HepG2 (cell line): ENCODE measurements around the gene STX2. TPM values are rescaled to one million over a fixed set of nuclear protein-coding genes. Genes with fewer than 3 reads are reported as not detected.

Experiments used
- FLYWCH1 ChIP-seq: sonication (generic); formaldehyde crosslinking; IDR thresholded peaks from 2 replicates; pipeline ENCODE4 v1.8.1; 2023; ENCODE audit warnings: mild to moderate bottlenecking, missing genetic modification reagents
- PAWR ChIP-seq: sonication (generic); formaldehyde crosslinking; IDR thresholded peaks from 2 replicates; pipeline ENCODE4 v1.4.0; 2020; ENCODE audit warnings: missing genetic modification reagents, mild to moderate bottlenecking, borderline replicate concordance
- SIN3B ChIP-seq: fragments of 150-350 bp; IDR thresholded peaks from 2 replicates; pipeline ENCODE4 v1.6.1; 2014; ENCODE audit warnings: low read length
- SMAD1 ChIP-seq: sonication (generic); formaldehyde crosslinking; IDR thresholded peaks from 2 replicates; pipeline ENCODE4 v1.4.0; 2020; ENCODE audit warnings: missing genetic modification reagents, low read depth, mild to moderate bottlenecking, borderline replicate concordance
- SP1 ChIP-seq, 2 experiments: fragments of 450-650 bp in 1 of 2; sonication (generic) in 1 of 2; formaldehyde crosslinking in 1 of 2; IDR thresholded peaks; 2 replicates each; pipeline versions ENCODE4 v1.4.0 to v1.6.1; 2016 to 2020; ENCODE audit warnings: missing genetic modification reagents in 1 of 2
- ZEB1 ChIP-seq: IDR thresholded peaks from 2 replicates; pipeline ENCODE4 v1.6.1; 2012; ENCODE audit warnings: mild to moderate bottlenecking, low read depth, inconsistent platforms; ENCODE audit not compliant: insufficient replicate concordance
- ZNF329 ChIP-seq: sonication (generic); formaldehyde crosslinking; IDR thresholded peaks from 2 replicates; pipeline ENCODE4 v1.9.0; 2021; ENCODE audit warnings: low read depth, mild to moderate bottlenecking, missing genetic modification reagents
- ZNF558 ChIP-seq: sonication (generic); formaldehyde crosslinking; IDR thresholded peaks from 2 replicates; pipeline ENCODE4 v1.9.0; 2022; ENCODE audit warnings: mild to moderate bottlenecking, missing genetic modification reagents, borderline replicate concordance
- polyA plus RNA-seq, 8 experiments: library from polyadenylated mRNA; depleted of rRNA in 3 of 8; stranded (reverse) in 7 of 8; unstranded in 1 of 8; fragments of >200 nt; fragmentation: Illumina TruSeq in 4 of 8; extraction: Trizol in 4 of 8; gene quantifications; 2 replicates each; pipeline versions ENCODE4 v1.2.1 to v1.2.3, GENCODE V29; 2011 to 2016; ENCODE audit warnings: low read depth in 4 of 8, missing spikeins in 1 of 8, mixed read lengths in 1 of 8; ENCODE audit not compliant: insufficient read depth in 1 of 8
- total RNA-seq, 5 experiments: library from RNA; depleted of rRNA; stranded (reverse); fragments of >200 nt; fragmentation: Illumina TruSeq; extraction: Trizol; gene quantifications; 2 replicates each; pipeline ENCODE4 v1.2.3, GENCODE V29; 2016; ENCODE audit warnings: low read depth in 1 of 5
- TF ChIP-seq, protein P1 (sequence below): sonication (generic); formaldehyde crosslinking; IDR thresholded peaks from 2 replicates; pipeline ENCODE4 v1.4.0; 2020; ENCODE audit warnings: missing genetic modification reagents, mild to moderate bottlenecking, borderline replicate concordance
- TF ChIP-seq, protein P2 (sequence below): sonication (generic); formaldehyde crosslinking; IDR thresholded peaks from 2 replicates; pipeline ENCODE4 v1.4.0; 2020; ENCODE audit warnings: missing genetic modification reagents, borderline replicate concordance
- TF ChIP-seq, protein P3 (sequence below): sonication (generic); formaldehyde crosslinking; conservative IDR thresholded peaks from 2 replicates; pipeline ENCODE4 v1.4.0; 2020; ENCODE audit warnings: missing genetic modification reagents

STX2 gene
- total and polyA plus RNA-seq, 2 of the 13 experiments (the other 11 are each of a cell fraction or from before 2014, with no cell fraction given), result 13.4 to 25.1 TPM

DNA sequence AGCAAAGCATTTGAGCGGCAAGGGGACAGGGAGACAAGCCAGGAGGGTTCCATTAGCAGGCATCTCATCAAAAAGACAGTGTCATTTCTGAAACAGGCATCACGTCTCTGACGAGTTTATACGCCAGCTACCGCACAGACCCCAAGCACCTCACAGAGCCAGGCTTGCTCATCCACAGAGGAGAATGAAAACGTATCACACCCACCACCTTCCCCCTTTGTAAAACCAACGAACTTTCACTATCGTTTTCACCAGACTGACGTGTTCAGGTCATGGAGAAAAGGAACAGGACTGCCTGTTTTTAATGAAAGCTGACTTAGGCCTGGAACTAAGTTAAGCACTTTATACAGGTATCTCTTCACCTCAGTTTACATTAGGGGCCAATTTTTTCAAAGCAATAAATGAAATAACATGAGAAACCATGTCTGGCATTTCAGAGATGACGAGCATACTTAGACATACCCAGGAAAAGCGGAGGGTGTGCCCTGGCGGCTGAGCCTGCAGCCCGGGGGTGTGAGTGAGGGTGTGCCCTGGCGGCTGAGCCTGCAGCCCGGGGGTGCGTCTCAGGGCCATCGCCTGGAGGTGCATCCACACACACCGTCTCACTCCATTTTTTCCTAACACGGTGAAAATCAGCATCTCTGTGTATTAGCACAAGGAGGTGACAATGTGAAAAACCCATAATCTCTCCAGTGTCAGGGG is 41.9 kb downstream of the STX2 start (continued):
- TF ChIP-seq, protein P1, sequence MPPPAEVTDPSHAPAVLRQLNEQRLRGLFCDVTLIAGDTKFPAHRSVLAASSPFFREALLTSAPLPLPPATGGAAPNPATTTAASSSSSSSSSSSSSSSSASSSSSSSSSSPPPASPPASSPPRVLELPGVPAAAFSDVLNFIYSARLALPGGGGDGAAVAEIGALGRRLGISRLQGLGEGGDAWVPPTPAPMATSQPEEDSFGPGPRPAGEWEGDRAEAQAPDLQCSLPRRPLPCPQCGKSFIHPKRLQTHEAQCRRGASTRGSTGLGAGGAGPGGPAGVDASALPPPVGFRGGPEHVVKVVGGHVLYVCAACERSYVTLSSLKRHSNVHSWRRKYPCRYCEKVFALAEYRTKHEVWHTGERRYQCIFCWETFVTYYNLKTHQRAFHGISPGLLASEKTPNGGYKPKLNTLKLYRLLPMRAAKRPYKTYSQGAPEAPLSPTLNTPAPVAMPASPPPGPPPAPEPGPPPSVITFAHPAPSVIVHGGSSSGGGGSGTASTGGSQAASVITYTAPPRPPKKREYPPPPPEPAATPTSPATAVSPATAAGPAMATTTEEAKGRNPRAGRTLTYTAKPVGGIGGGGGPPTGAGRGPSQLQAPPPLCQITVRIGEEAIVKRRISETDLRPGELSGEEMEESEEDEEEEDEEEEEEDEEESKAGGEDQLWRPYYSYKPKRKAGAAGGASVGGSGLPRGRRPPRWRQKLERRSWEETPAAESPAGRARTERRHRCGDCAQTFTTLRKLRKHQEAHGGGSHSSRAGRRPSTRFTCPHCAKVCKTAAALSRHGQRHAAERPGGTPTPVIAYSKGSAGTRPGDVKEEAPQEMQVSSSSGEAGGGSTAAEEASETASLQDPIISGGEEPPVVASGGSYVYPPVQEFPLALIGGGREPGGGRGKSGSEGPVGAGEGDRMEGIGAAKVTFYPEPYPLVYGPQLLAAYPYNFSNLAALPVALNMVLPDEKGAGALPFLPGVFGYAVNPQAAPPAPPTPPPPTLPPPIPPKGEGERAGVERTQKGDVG, result no peak
- TF ChIP-seq SP1 (IDR thresholded peaks at IDR 0.05), result no peak
- TF ChIP-seq SP1 (CRISPR knock-in tag; IDR thresholded peaks at IDR 0.05), result no peak
- TF ChIP-seq ZNF558 (CRISPR knock-in tag), result no peak
- TF ChIP-seq FLYWCH1 (CRISPR knock-in tag), result no peak
- no peak for TF ChIP-seq ZEB1
- no peak for TF ChIP-seq ZNF329
- TF ChIP-seq, protein P2, sequence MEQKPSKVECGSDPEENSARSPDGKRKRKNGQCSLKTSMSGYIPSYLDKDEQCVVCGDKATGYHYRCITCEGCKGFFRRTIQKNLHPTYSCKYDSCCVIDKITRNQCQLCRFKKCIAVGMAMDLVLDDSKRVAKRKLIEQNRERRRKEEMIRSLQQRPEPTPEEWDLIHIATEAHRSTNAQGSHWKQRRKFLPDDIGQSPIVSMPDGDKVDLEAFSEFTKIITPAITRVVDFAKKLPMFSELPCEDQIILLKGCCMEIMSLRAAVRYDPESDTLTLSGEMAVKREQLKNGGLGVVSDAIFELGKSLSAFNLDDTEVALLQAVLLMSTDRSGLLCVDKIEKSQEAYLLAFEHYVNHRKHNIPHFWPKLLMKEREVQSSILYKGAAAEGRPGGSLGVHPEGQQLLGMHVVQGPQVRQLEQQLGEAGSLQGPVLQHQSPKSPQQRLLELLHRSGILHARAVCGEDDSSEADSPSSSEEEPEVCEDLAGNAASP (CRISPR knock-in tag), result no peak
- TF ChIP-seq, protein P3, sequence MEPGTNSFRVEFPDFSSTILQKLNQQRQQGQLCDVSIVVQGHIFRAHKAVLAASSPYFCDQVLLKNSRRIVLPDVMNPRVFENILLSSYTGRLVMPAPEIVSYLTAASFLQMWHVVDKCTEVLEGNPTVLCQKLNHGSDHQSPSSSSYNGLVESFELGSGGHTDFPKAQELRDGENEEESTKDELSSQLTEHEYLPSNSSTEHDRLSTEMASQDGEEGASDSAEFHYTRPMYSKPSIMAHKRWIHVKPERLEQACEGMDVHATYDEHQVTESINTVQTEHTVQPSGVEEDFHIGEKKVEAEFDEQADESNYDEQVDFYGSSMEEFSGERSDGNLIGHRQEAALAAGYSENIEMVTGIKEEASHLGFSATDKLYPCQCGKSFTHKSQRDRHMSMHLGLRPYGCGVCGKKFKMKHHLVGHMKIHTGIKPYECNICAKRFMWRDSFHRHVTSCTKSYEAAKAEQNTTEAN, result no peak
- TF ChIP-seq SMAD1, result no peak
- no peak for TF ChIP-seq PAWR (CRISPR knock-in tag)
- no peak for TF ChIP-seq SIN3B
